Hepatocyte (in vitro differentiated cells): ENCODE data around the gene SLC22A23. TPM values are rescaled to one million over a fixed set of nuclear protein-coding genes. Genes with fewer than 3 reads are reported as not detected.

Source experiments
- DNase-seq: peaks from one replicate; pipeline ENCODE4 v3.0.0-alpha.2; 2016; ENCODE audit warnings: low spot score
- H2AFZ ChIP-seq: fragments of 200-600 bp; sonication (generic); 2 replicates; pipeline ENCODE4 v1.6.0; 2016; ENCODE audit warnings: antibody characterized with exemption, mild to moderate bottlenecking
- H3K27ac ChIP-seq: fragments of 200-600 bp; sonication (generic); 2 replicates; pipeline ENCODE4 v1.5.1; 2016; ENCODE audit warnings: mild to moderate bottlenecking
- H3K27me3 ChIP-seq: fragments of 200-600 bp; sonication (generic); 2 replicates; pipeline ENCODE4 v1.6.1; 2016
- H3K36me3 ChIP-seq: fragments of 200-600 bp; sonication (generic); replicated peaks from 2 replicates; pipeline ENCODE4 v1.5.1; 2016; ENCODE audit warnings: low read depth; ENCODE audit not compliant: insufficient read depth
- H3K4me1 ChIP-seq: fragments of 200-600 bp; sonication (generic); 2 replicates; pipeline ENCODE4 v1.5.1; 2016; ENCODE audit warnings: mild to moderate bottlenecking, moderate library complexity; ENCODE audit not compliant: insufficient read depth
- H3K4me2 ChIP-seq: fragments of 200-600 bp; sonication (generic); 2 replicates; pipeline ENCODE4 v1.6.0; 2016
- H3K4me3 ChIP-seq: fragments of 200-600 bp; sonication (generic); 2 replicates; pipeline ENCODE4 v1.5.1; 2016; ENCODE audit warnings: mild to moderate bottlenecking
- H3K79me2 ChIP-seq: fragments of 200-600 bp; sonication (generic); 2 replicates; pipeline ENCODE4 v1.6.0; 2017; ENCODE audit warnings: mild to moderate bottlenecking
- H3K9me2 ChIP-seq: fragments of 200-600 bp; sonication (generic); replicated peaks from 2 replicates; pipeline ENCODE4 v1.6.0; 2017; ENCODE audit warnings: mild to moderate bottlenecking; ENCODE audit not compliant: insufficient read depth
- H3K9me3 ChIP-seq: fragments of 200-600 bp; sonication (generic); 2 replicates; pipeline ENCODE4 v1.5.1; 2016; ENCODE audit warnings: low read depth, mild to moderate bottlenecking
- H4K20me1 ChIP-seq: fragments of 200-600 bp; sonication (generic); 2 replicates; pipeline ENCODE4 v1.6.0; 2016; ENCODE audit warnings: mild to moderate bottlenecking; ENCODE audit not compliant: insufficient read depth, poor library complexity, severe bottlenecking
- CTCF ChIP-seq: fragments of 200-600 bp; sonication (generic); IDR thresholded peaks from 2 replicates; pipeline ENCODE4 v1.5.1; 2016; ENCODE audit warnings: antibody characterized with exemption, mild to moderate bottlenecking; ENCODE audit not compliant: poor library complexity
- EZH2 ChIP-seq: fragments of 200-600 bp; sonication (generic); IDR thresholded peaks from 2 replicates; pipeline ENCODE4 v1.6.1; 2016; ENCODE audit warnings: antibody characterized with exemption, mild to moderate bottlenecking, borderline replicate concordance
- EZH2phosphoT487 ChIP-seq: fragments of 200-600 bp; sonication (generic); IDR thresholded peaks from one replicate; pipeline ENCODE4 v1.6.1; 2018; ENCODE audit warnings: antibody characterized with exemption, mild to moderate bottlenecking, low read depth, moderate library complexity; ENCODE audit not compliant: unreplicated experiment, severe bottlenecking
- WGBS: methylation state at CpG from one replicate; pipeline ENCODE4 v1.1.6; 2016; ENCODE audit warnings: low lambda C conversion rate; ENCODE audit errors: missing lambda C conversion rate; 5-methylcytosine and 5-hydroxymethylcytosine counted together
- polyA plus RNA-seq: library from polyadenylated mRNA; unstranded; fragments of >200 nt; fragmentation: Nextera tagmentation; extraction: Ambion mirVana; gene quantifications from 2 replicates; pipeline ENCODE4 v1.2.1, GENCODE V29; 2016
- total RNA-seq: library from RNA; depleted of rRNA; stranded (reverse); fragments of >200 nt; gene quantifications from 2 replicates; pipeline ENCODE4 v1.2.3, GENCODE V29; 2014

SLC22A23 gene
- total and polyA plus RNA-seq, 2 experiments from 2014 or later, result 14.3 to 14.8 TPM

DNA sequence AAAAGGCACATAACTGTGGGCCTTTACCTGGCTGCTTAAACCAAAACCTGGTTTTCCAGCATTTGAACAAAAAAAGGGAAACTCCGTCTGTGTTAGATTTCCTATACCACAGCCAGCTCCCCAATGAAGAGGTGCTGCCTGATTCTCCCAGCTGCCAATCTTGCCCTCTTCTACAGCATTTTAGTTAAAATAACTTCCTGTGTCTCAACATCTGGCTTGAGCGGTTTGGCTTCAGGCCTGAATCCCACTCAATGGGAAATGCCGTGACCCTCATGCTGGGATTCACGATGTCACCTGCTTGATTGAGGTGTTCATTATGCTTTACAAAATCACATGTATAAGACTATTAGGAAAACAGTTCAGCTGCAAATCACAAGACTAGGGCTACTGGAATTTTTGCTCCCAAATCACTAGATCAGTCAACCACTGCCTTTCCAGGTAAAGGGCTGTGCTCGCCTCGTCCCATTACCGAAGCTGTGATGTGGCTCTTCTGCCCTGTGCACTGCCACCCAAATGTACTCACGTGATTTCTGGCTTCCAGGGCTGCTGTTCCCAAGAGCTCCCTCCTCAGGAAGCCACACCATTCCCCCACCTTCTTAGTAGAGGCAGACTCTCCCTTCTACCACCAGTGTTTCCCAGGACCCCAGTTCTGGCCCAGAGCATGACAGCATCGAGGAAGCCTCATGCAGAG is 103.5 kb downstream of the SLC22A23 start:
- Histone ChIP-seq H4K20me1 (no peaks in the 10 kb centered on the region), H3K9me2 (no peaks in the 10 kb centered on the region), H3K27me3 (no peaks in the 10 kb centered on the region), H3K9me3 (no peaks in the 10 kb centered on the region), H3K36me3 (no peaks in the 10 kb centered on the region), H3K79me2 (peaks cover 15% of the 10 kb centered on the region), H3K27ac (no peak overlapping the region), H3K4me2 (no peak overlapping the region), H3K4me1 (peaks cover 40% of the 10 kb centered on the region), H3K4me3 (no peak overlapping the region), H2AFZ (no peak overlapping the region)
- 79% methylated on average over 9 of the region's 9 CpGs for WGBS
- DNase-seq, result no peak
- TF ChIP-seq EZH2, result no peak
- TF ChIP-seq CTCF, result no peak
- no peak for TF ChIP-seq EZH2phosphoT487

DNA sequence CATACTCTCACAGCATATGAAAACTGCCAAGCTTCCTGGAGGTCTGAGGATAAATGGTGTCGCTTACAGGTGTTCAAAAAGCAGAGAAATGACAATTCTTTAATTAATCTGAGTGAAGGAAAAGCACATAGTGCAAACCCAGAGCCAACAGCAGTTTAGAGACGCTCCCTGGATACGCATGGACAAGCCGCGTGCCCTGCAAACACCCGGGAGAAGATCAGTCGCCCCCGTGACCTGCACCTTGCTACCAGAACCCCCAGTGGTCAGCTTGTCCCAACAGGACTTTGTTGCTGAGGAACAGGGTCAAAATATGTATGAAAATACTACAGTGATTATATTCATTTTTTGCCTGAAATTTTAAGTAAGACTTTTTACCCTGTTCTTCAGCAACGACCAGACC is 104.2 kb downstream of the SLC22A23 start:
- H3K4me1 ChIP-seq, result peaks cover 39% of the 10 kb centered on the region
- no peaks in the 10 kb centered on the region for H3K36me3 ChIP-seq
- TF ChIP-seq EZH2phosphoT487 (no peak), CTCF (no peak)
- H3K9me2 ChIP-seq, result no peaks in the 10 kb centered on the region
- no peak overlapping the region for H3K27ac ChIP-seq
- no peak overlapping the region for H3K4me2 ChIP-seq
- no peaks in the 10 kb centered on the region for H3K9me3 ChIP-seq
- no peak overlapping the region for H2AFZ ChIP-seq
- DNase-seq, result no peak
- no peaks in the 10 kb centered on the region for H4K20me1 ChIP-seq
- 81% methylated on average over 9 of the region's 9 CpGs for WGBS
- H3K27me3 ChIP-seq, result no peaks in the 10 kb centered on the region
- peaks cover 19% of the 10 kb centered on the region for H3K79me2 ChIP-seq
- H3K4me3 ChIP-seq, result no peak overlapping the region

DNA sequence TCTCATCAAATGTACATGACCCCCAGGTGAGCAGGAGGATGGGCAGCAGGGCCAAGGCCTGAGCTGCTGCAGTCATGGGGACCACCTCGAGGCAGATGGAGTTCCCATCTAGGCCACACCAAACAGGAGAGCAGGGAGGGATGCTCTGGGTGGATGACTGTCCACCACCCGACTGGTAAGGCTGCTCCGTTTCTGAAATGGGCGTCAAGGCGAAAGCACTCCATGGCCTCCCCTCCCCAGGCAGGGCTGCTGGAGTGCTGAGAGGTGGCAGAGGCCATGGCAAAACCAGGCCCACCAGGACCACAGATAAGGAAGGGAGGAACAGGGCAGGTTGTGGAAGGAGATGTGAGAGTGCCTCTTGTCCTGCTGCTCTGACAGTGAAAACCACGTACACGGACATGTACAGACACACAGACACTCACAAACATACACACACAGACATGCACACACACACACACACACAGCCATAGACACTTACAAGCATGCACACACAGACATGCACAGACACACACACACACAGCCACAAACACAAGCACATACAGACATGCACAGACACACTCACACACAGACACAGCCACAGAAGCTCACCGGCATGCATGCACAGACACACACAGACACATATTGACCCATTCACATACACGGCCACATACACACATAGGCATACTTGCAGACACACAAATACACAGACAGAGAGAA is 104.9 kb downstream of the SLC22A23 start:
- Histone ChIP-seq H3K79me2 (peaks cover 19% of the 10 kb centered on the region), H3K4me3 (no peak overlapping the region), H4K20me1 (no peaks in the 10 kb centered on the region), H3K27ac (peak overlapping the region; percentile 26), H3K9me2 (no peaks in the 10 kb centered on the region), H2AFZ (no peak overlapping the region), H3K27me3 (no peaks in the 10 kb centered on the region), H3K4me2 (no peak overlapping the region), H3K4me1 (peaks cover 35% of the 10 kb centered on the region), H3K9me3 (no peaks in the 10 kb centered on the region), H3K36me3 (no peaks in the 10 kb centered on the region)
- TF ChIP-seq EZH2 (no peak), CTCF (no peak)
- 93% methylated on average over 9 of the region's 9 CpGs for WGBS
- no peak for DNase-seq
